H9 (cell line): ENCODE results near the gene COL18A1. TPM values are rescaled to one million over a fixed set of nuclear protein-coding genes. Genes with fewer than 3 reads are reported as not detected.

Experiments
- DNase-seq: peaks from one replicate; pipeline ENCODE4 v3.0.0-alpha.2; 2017
- H2AFZ ChIP-seq: one replicate; pipeline ENCODE4 v1.6.1; 2013; ENCODE audit warnings: mild to moderate bottlenecking, low read length, control low read depth, moderate library complexity
- H2AK5ac ChIP-seq: 2 replicates; pipeline ENCODE4 v1.6.1; 2013; ENCODE audit warnings: low read length, control low read depth, mixed read lengths; ENCODE audit not compliant: insufficient read length
- H2BK120ac ChIP-seq: one replicate; pipeline ENCODE4 v1.6.1; 2013; ENCODE audit warnings: low read depth, mild to moderate bottlenecking, low read length, control low read depth, inconsistent platforms; ENCODE audit not compliant: poor library complexity, severe bottlenecking
- H2BK12ac ChIP-seq: 2 replicates; pipeline ENCODE4 v1.6.1; 2013; ENCODE audit warnings: low read length, control low read depth, mixed read lengths, low read depth; ENCODE audit not compliant: insufficient read length
- H2BK15ac ChIP-seq: 2 replicates; pipeline ENCODE4 v1.6.1; 2013; ENCODE audit warnings: low read depth, low read length, control low read depth
- H2BK20ac ChIP-seq: one replicate; pipeline ENCODE4 v1.6.1; 2013; ENCODE audit warnings: low read depth, mild to moderate bottlenecking, low read length, control low read depth, inconsistent platforms; ENCODE audit not compliant: poor library complexity, severe bottlenecking
- H2BK5ac ChIP-seq: 2 replicates; pipeline ENCODE4 v1.6.1; 2013; ENCODE audit warnings: low read length, control low read depth, mixed read lengths; ENCODE audit not compliant: insufficient read length
- H3K14ac ChIP-seq: 2 replicates; pipeline ENCODE4 v1.6.1; 2013; ENCODE audit warnings: low read length, control low read depth; ENCODE audit not compliant: insufficient read depth
- H3K18ac ChIP-seq: 2 replicates; pipeline ENCODE4 v1.6.1; 2013; ENCODE audit warnings: low read depth, mild to moderate bottlenecking, mixed read lengths, low read length, control low read depth; ENCODE audit not compliant: insufficient read length
- H3K23ac ChIP-seq: 2 replicates; pipeline ENCODE4 v1.6.1; 2013; ENCODE audit warnings: low read length, control low read depth, mixed read lengths, low read depth; ENCODE audit not compliant: insufficient read length
- H3K23me2 ChIP-seq: 2 replicates; pipeline ENCODE4 v1.6.1; 2013; ENCODE audit warnings: low read depth, mild to moderate bottlenecking, mixed read lengths, low read length, control low read depth; ENCODE audit not compliant: insufficient read length, poor library complexity, severe bottlenecking
- H3K27ac ChIP-seq: 2 replicates; pipeline ENCODE4 v1.5.1; 2013; ENCODE audit warnings: low read length, control low read depth, mixed read lengths, low read depth; ENCODE audit not compliant: insufficient read length
- H3K27me3 ChIP-seq: 2 replicates; pipeline ENCODE4 v1.6.1; 2013; ENCODE audit warnings: low read length, control low read depth, inconsistent platforms; ENCODE audit not compliant: insufficient read depth
- H3K4ac ChIP-seq: 2 replicates; pipeline ENCODE4 v1.6.1; 2013; ENCODE audit warnings: low read depth, mild to moderate bottlenecking, control low read depth, inconsistent platforms, low read length, moderate library complexity
- H3K4me1 ChIP-seq: 2 replicates; pipeline ENCODE4 v1.6.1; 2013; ENCODE audit warnings: low read length, control low read depth, inconsistent platforms; ENCODE audit not compliant: insufficient read depth
- H3K4me2 ChIP-seq: 2 replicates; pipeline ENCODE4 v1.6.1; 2013; ENCODE audit warnings: low read length, control low read depth, mixed read lengths; ENCODE audit not compliant: insufficient read length, insufficient read depth
- H3K56ac ChIP-seq: 2 replicates; pipeline ENCODE4 v1.6.1; 2013; ENCODE audit warnings: low read depth, mild to moderate bottlenecking, mixed read lengths, low read length, control low read depth; ENCODE audit not compliant: insufficient read length
- H3K79me1 ChIP-seq: 2 replicates; pipeline ENCODE4 v1.6.1; 2013; ENCODE audit warnings: low read depth, mild to moderate bottlenecking, moderate library complexity, low read length, control low read depth, inconsistent platforms; ENCODE audit not compliant: insufficient read depth, poor library complexity, severe bottlenecking
- H3K79me2 ChIP-seq: 2 replicates; pipeline ENCODE4 v1.6.1; 2013; ENCODE audit warnings: low read length, control low read depth, inconsistent platforms; ENCODE audit not compliant: insufficient read depth
- H3K9ac ChIP-seq: 2 replicates; pipeline ENCODE4 v1.6.1; 2013; ENCODE audit warnings: low read length, control low read depth, mixed read lengths; ENCODE audit not compliant: insufficient read length; ENCODE audit errors: extremely low read depth
- H3K9me3 ChIP-seq: one replicate; pipeline ENCODE4 v1.6.1; 2013; ENCODE audit warnings: low read depth, low read length, inconsistent platforms; ENCODE audit not compliant: control insufficient read depth
- H3T11ph ChIP-seq: one replicate; pipeline ENCODE4 v1.6.1; 2013; ENCODE audit warnings: mild to moderate bottlenecking, low read length, control low read depth, inconsistent platforms
- H4K20me1 ChIP-seq: one replicate; pipeline ENCODE4 v1.6.1; 2013; ENCODE audit not compliant: control insufficient read depth, insufficient read length, insufficient read depth
- H4K5ac ChIP-seq: 2 replicates; pipeline ENCODE4 v1.6.1; 2013; ENCODE audit warnings: low read depth, mild to moderate bottlenecking, mixed read lengths, low read length, control low read depth; ENCODE audit not compliant: insufficient read length
- H4K8ac ChIP-seq: replicated peaks from 2 replicates; pipeline ENCODE4 v1.6.1; 2013; ENCODE audit warnings: low read length, control low read depth, mixed read lengths, low read depth; ENCODE audit not compliant: insufficient read length
- H4K91ac ChIP-seq: 2 replicates; pipeline ENCODE4 v1.6.1; 2013; ENCODE audit warnings: low read depth, mild to moderate bottlenecking, moderate library complexity, mixed read lengths, low read length, control low read depth; ENCODE audit not compliant: insufficient read length
- H3K27ac Mint-ChIP-seq, 3 experiments: 2 replicates in 2 of 3; 3 replicates in 1 of 3; pipeline ENCODE4 v1.8.0; 2020 to 2021; ENCODE audit warnings: mixed read lengths in 3 of 3, mild to moderate bottlenecking in 1 of 3, moderate library complexity in 1 of 3
- H3K27me3 Mint-ChIP-seq: 2 replicates; pipeline ENCODE4 v1.8.0; 2021; ENCODE audit warnings: low read depth, mild to moderate bottlenecking, moderate library complexity, mixed read lengths
- H3K36me3 Mint-ChIP-seq, 3 experiments: 2 replicates in 2 of 3; 3 replicates in 1 of 3; pipeline ENCODE4 v1.8.0; 2020 to 2021; ENCODE audit warnings: low read depth in 3 of 3, mixed read lengths in 3 of 3; ENCODE audit not compliant: insufficient read depth in 1 of 3
- H3K4me1 Mint-ChIP-seq, 2 experiments: 2 replicates each; pipeline ENCODE4 v1.8.0; 2020; ENCODE audit warnings: mixed read lengths in 2 of 2
- H3K4me3 Mint-ChIP-seq, 2 experiments: 2 replicates in 1 of 2; 3 replicates in 1 of 2; pipeline ENCODE4 v1.8.0; 2020 to 2021; ENCODE audit warnings: mild to moderate bottlenecking in 2 of 2, mixed read lengths in 2 of 2, moderate library complexity in 1 of 2
- H3K9me3 Mint-ChIP-seq, 2 experiments: 2 replicates in 1 of 2; 3 replicates in 1 of 2; pipeline ENCODE4 v1.8.0; 2020; ENCODE audit warnings: mild to moderate bottlenecking in 2 of 2, mixed read lengths in 2 of 2, moderate library complexity in 1 of 2
- WGBS: extraction: QIAGEN DNeasy Blood & Tissue Kit; methylation state at CpG from one replicate; pipeline ENCODE4 v1.1.7; 2013; ENCODE audit warnings: missing lambda C conversion rate, low lambda C conversion rate, mixed read lengths; ENCODE audit not compliant: insufficient read length; ENCODE audit errors: extremely low coverage; 5-methylcytosine and 5-hydroxymethylcytosine counted together
- total RNA-seq: library from RNA; stranded (reverse); gene quantifications from 2 replicates; pipeline ENCODE4 v1.2.1, GENCODE V29; 2021
- TF ChIP-seq, protein P1 (sequence below): fragments of 200-600 bp; sonication (generic); conservative IDR thresholded peaks from 3 replicates; pipeline ENCODE4 v1.8.0; 2021; ENCODE audit warnings: antibody characterized with exemption, mild to moderate bottlenecking

COL18A1 gene
- total RNA-seq, 1 experiment from 2014 or later = 232 TPM

- Histone ChIP-seq H4K20me1 (no peaks in the 10 kb centered on the region), H3K4ac (no peak overlapping the region), H3K4me1 (0 out of 2 replicates have a peak, but pooled peaks cover 2% of the 10 kb centered on the region), H2BK12ac (no peak overlapping the region), H3K27me3 (no peaks in the 10 kb centered on the region), H4K5ac (no peak overlapping the region), H3K14ac (0 out of 2 replicates have a peak overlapping the region, but pooled peaks have one; percentile 27), H3K79me2 (no peaks in the 10 kb centered on the region), H3K79me1 (no peaks in the 10 kb centered on the region), H3T11ph (no peak overlapping the region), H2AFZ (no peak overlapping the region), H2AK5ac (no peak overlapping the region), H2BK5ac (no peak overlapping the region), H3K23ac (no peak overlapping the region), H3K56ac (no peak overlapping the region), H3K9me3 (no peaks in the 10 kb centered on the region), H2BK15ac (no peak overlapping the region), H4K8ac (no peak overlapping the region), H3K18ac (no peak overlapping the region), H3K4me2 (no peak overlapping the region), H2BK20ac (no peak overlapping the region), H3K27ac (no peak overlapping the region), H3K9ac (no peak overlapping the region), H3K23me2 (no peaks in the 10 kb centered on the region), H4K91ac (no peak overlapping the region), H2BK120ac (no peak overlapping the region)
- H3K27me3 Mint-ChIP-seq = no peaks in the 10 kb centered on the region; the same call in none of the 2 replicates
- no CpG with 5 or more reads among the region's 13 CpGs for WGBS
- H3K9me3 Mint-ChIP-seq = no peaks in the 10 kb centered on the region
- peak overlapping the region in 1 of 3 experiments; percentile 53; a peak in 3 of 7 replicates for H3K27ac Mint-ChIP-seq
- DNase-seq = no peak
- H3K4me3 Mint-ChIP-seq = no peak overlapping the region
- no peaks in the 10 kb centered on the region for H3K36me3 Mint-ChIP-seq
- TF ChIP-seq, protein P1, sequence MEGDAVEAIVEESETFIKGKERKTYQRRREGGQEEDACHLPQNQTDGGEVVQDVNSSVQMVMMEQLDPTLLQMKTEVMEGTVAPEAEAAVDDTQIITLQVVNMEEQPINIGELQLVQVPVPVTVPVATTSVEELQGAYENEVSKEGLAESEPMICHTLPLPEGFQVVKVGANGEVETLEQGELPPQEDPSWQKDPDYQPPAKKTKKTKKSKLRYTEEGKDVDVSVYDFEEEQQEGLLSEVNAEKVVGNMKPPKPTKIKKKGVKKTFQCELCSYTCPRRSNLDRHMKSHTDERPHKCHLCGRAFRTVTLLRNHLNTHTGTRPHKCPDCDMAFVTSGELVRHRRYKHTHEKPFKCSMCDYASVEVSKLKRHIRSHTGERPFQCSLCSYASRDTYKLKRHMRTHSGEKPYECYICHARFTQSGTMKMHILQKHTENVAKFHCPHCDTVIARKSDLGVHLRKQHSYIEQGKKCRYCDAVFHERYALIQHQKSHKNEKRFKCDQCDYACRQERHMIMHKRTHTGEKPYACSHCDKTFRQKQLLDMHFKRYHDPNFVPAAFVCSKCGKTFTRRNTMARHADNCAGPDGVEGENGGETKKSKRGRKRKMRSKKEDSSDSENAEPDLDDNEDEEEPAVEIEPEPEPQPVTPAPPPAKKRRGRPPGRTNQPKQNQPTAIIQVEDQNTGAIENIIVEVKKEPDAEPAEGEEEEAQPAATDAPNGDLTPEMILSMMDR = no peak
- H3K4me1 Mint-ChIP-seq = peaks cover 57 to 65% of the 10 kb centered on the region in 2 experiments
Observed at GRCh38 chr21:45358711-45359310, 46.2 kb upstream of the COL18A1 start.
